HepG2 (cell line): Measurements from ENCODE around the gene EPM2AIP1. TPM values are rescaled to one million over a fixed set of nuclear protein-coding genes. Genes with fewer than 3 reads are reported as not detected.

Source experiments
- ATAC-seq: fragments of 200-7000 bp; cut with Tn5 transposase; 3 replicates; pipeline ENCODE4 v1.9.1; 2020; ENCODE audit warnings: mild to moderate bottlenecking, moderate library complexity
- BruUV-seq: library from RNA; stranded (reverse); fragments of 400-500 nt; replicated peaks from 2 replicates; lab custom pipeline; 2021; lab: Mats Ljungman, UMichigan
- CTCF ChIA-PET: fragments of 300-600 bp; formaldehyde crosslinking; extraction: SDS; loops from one replicate; lab custom pipeline; 2021; ENCODE audit warnings: low total read pairs, inconsistent platforms, low intra/inter-chr PET ratio; lab: Yijun Ruan, JAX
- POLR2A ChIA-PET: fragments of 350-600 bp; sonication (Branson Sonifier 250); formaldehyde crosslinking; loops from one replicate; lab custom pipeline; 2020; ENCODE audit warnings: antibody characterized with exemption, inconsistent platforms; lab: Yijun Ruan, JAX
- DNase-seq: peaks from one replicate; pipeline ENCODE4 v3.0.0-alpha.2; 2015; ENCODE audit warnings: low spot score
- FAIRE-seq: peaks from 3 replicates; lab custom pipeline; 2011; peaks lifted over from hg19 to GRCh38; lab: Jason Lieb, UNC
- H2AFZ ChIP-seq: one replicate; pipeline ENCODE4 v1.6.1; 2011; ENCODE audit warnings: low read length, inconsistent platforms
- H3K27ac ChIP-seq: fragments of 300-600 bp; 3 replicates; pipeline ENCODE4 v1.8.0; 2011; ENCODE audit warnings: mixed run types, mild to moderate bottlenecking, mixed read lengths, low read length, inconsistent platforms; ENCODE audit not compliant: insufficient read depth; ENCODE audit errors: extremely low read length
- H3K27me3 ChIP-seq, 2 experiments: fragments of 200-600 bp in 1 of 2; 2 replicates in 1 of 2; 3 replicates in 1 of 2; pipeline versions ENCODE4 v1.6.0 to v1.8.0; 2011; ENCODE audit warnings: low read length in 2 of 2, mild to moderate bottlenecking in 2 of 2, moderate library complexity in 2 of 2, inconsistent platforms in 1 of 2; ENCODE audit not compliant: insufficient read depth in 2 of 2, control insufficient read depth in 1 of 2
- H3K36me3 ChIP-seq, 2 experiments: fragments of 200-600 bp in 1 of 2; replicated peaks in 1 of 2; 2 replicates in 1 of 2; 3 replicates in 1 of 2; pipeline versions ENCODE4 v1.5.1 to v1.8.0; 2011; ENCODE audit warnings: low read length in 2 of 2, inconsistent platforms in 1 of 2; ENCODE audit not compliant: insufficient read depth in 2 of 2, control insufficient read depth in 1 of 2
- H3K4me1 ChIP-seq: 2 replicates; pipeline ENCODE4 v1.5.1; 2012; ENCODE audit warnings: low read length, inconsistent platforms; ENCODE audit not compliant: insufficient read depth
- H3K4me2 ChIP-seq: 2 replicates; pipeline ENCODE4 v1.6.0; 2011; ENCODE audit warnings: low read depth, low read length, inconsistent platforms
- H3K4me3 ChIP-seq, 3 experiments: fragments of 200-600 bp in 1 of 3; sonication (generic), shearing (Covaris generic) in 1 of 3; replicated peaks in 1 of 3; 2 replicates each; pipeline ENCODE4 v1.5.1; 2011 to 2016; ENCODE audit warnings: low read length in 3 of 3, inconsistent platforms in 2 of 3, low read depth in 2 of 3, mild to moderate bottlenecking in 2 of 3, control low read depth in 1 of 3, mixed read lengths in 1 of 3; ENCODE audit not compliant: insufficient read depth in 1 of 3
- H3K79me2 ChIP-seq: one replicate; pipeline ENCODE4 v1.6.1; 2011; ENCODE audit warnings: low read length, inconsistent platforms; ENCODE audit not compliant: insufficient read depth
- H3K9ac ChIP-seq: 2 replicates; pipeline ENCODE4 v1.6.0; 2011; ENCODE audit warnings: mild to moderate bottlenecking, low read depth, low read length, inconsistent platforms; ENCODE audit not compliant: insufficient read depth
- H3K9me3 ChIP-seq: 2 replicates; pipeline ENCODE4 v1.5.1; 2012; ENCODE audit warnings: mild to moderate bottlenecking, low read length
- H4K20me1 ChIP-seq: 2 replicates; pipeline ENCODE4 v1.6.0; 2011; ENCODE audit warnings: inconsistent platforms, mild to moderate bottlenecking, low read length, moderate library complexity; ENCODE audit not compliant: insufficient read depth
- FOXK1 ChIP-seq: sonication (generic); formaldehyde crosslinking; IDR thresholded peaks from 2 replicates; pipeline ENCODE4 v1.4.0; 2020; ENCODE audit warnings: low read depth, missing genetic modification reagents, borderline replicate concordance
- GATAD2A ChIP-seq: IDR thresholded peaks from 2 replicates; pipeline ENCODE4 v1.6.1; 2016
- MTF1 ChIP-seq: sonication (generic); formaldehyde crosslinking; IDR thresholded peaks from 2 replicates; pipeline ENCODE4 v1.5.0; 2020; ENCODE audit warnings: missing genetic modification reagents
- RBFOX2 ChIP-seq: fragments of 200-400 bp; formaldehyde crosslinking; IDR thresholded peaks from 2 replicates; pipeline ENCODE4 v1.6.1; 2017; ENCODE audit warnings: low read depth, mild to moderate bottlenecking, low read length
- TP53 ChIP-seq: sonication (generic); formaldehyde crosslinking; conservative IDR thresholded peaks from 2 replicates; pipeline ENCODE4 v1.4.0; 2020; ENCODE audit warnings: missing genetic modification reagents
- ZBTB14 ChIP-seq: sonication (generic); formaldehyde crosslinking; IDR thresholded peaks from 2 replicates; pipeline ENCODE4 v1.4.0; 2020; ENCODE audit warnings: missing genetic modification reagents
- ZKSCAN8 ChIP-seq: IDR thresholded peaks from 2 replicates; pipeline ENCODE4 v1.6.1; 2016; ENCODE audit warnings: borderline replicate concordance, missing genetic modification reagents, missing compliant biosample characterization
- ZNF264 ChIP-seq: sonication (generic); formaldehyde crosslinking; IDR thresholded peaks from 2 replicates; pipeline ENCODE4 v1.4.0; 2020; ENCODE audit warnings: missing genetic modification reagents
- ZNF546 ChIP-seq: sonication (generic); formaldehyde crosslinking; conservative IDR thresholded peaks from 2 replicates; pipeline ENCODE4 v1.8.1; 2023; ENCODE audit warnings: mild to moderate bottlenecking, missing genetic modification reagents
- ZNF710 ChIP-seq: sonication (generic); formaldehyde crosslinking; IDR thresholded peaks from 2 replicates; pipeline ENCODE4 v1.5.0; 2020; ENCODE audit warnings: mild to moderate bottlenecking, missing genetic modification reagents, borderline replicate concordance
- ZNF724P ChIP-seq: sonication (generic); formaldehyde crosslinking; IDR thresholded peaks from 2 replicates; pipeline ENCODE4 v1.8.0; 2022; ENCODE audit warnings: missing genetic modification reagents, borderline replicate concordance
- WGBS: methylation state at CpG from one replicate; pipeline ENCODE4 v1.1.6; 2017; ENCODE audit warnings: low lambda C conversion rate; 5-methylcytosine and 5-hydroxymethylcytosine counted together
- in situ Hi-C: cut with HindIII; loops from 2 replicates; pipeline ENCODE4 v1.10.0; 2017; ENCODE audit warnings: low pct_unique_long_range_greater_than_20kb; ENCODE audit not compliant: extremely low pct_ligation_motif_present
- intact Hi-C: fragments of 100-400 bp; cut with micrococcal nuclease; formaldehyde crosslinking; loops from one replicate; pipeline ENCODE4 v1.10.0; 2022; ENCODE audit not compliant: unreplicated experiment
- polyA plus RNA-seq, 8 experiments: library from polyadenylated mRNA; depleted of rRNA in 3 of 8; stranded (reverse) in 7 of 8; unstranded in 1 of 8; fragments of >200 nt; fragmentation: Illumina TruSeq in 4 of 8; extraction: Trizol in 4 of 8; gene quantifications; 2 replicates each; pipeline versions ENCODE4 v1.2.1 to v1.2.3, GENCODE V29; 2011 to 2016; ENCODE audit warnings: low read depth in 4 of 8, missing spikeins in 1 of 8, mixed read lengths in 1 of 8; ENCODE audit not compliant: insufficient read depth in 1 of 8
- total RNA-seq, 5 experiments: library from RNA; depleted of rRNA; stranded (reverse); fragments of >200 nt; fragmentation: Illumina TruSeq; extraction: Trizol; gene quantifications; 2 replicates each; pipeline ENCODE4 v1.2.3, GENCODE V29; 2016; ENCODE audit warnings: low read depth in 1 of 5
- TF ChIP-seq, protein P1 (sequence below): sonication (generic); formaldehyde crosslinking; IDR thresholded peaks from 2 replicates; pipeline ENCODE4 v1.5.1; 2020; ENCODE audit warnings: missing genetic modification reagents, mild to moderate bottlenecking, borderline replicate concordance

EPM2AIP1 gene
- total and polyA plus RNA-seq, 2 of the 13 experiments (the other 11 are each of a cell fraction or from before 2014, with no cell fraction given), result 10.7 to 23.0 TPM

DNA sequence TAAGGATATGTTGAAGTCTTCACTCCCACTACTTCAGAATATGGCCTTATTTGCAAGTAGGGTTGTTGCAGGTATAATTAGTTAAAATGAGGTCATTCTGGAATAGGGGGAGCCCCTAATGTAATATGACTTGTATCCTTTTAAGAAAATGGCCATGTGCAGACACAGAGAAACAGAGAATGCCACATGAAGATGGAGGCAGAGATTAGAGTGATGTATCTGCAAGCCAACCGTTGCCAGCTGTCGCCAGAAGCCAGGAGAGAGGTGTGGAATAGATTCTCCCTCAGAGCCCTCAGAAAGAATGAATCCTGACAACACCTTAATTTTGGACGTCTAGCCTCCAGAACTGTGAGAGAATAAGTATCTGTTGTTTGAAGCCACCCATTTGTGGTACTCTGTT, 36.8 kb downstream of the EPM2AIP1 start:
- TF ChIP-seq TP53, result no peak
- no peak for TF ChIP-seq ZNF264 (CRISPR knock-in tag)
- TF ChIP-seq ZKSCAN8 (CRISPR knock-in tag), result no peak
- TF ChIP-seq ZNF546, result no peak
- TF ChIP-seq MTF1, result no peak
- TF ChIP-seq GATAD2A (CRISPR knock-in tag), result no peak
- peaks cover 10% of the 10 kb centered on the region; the same call in 1 of the 2 replicates for H3K4me1 ChIP-seq
- H3K4me2 ChIP-seq, result no peak overlapping the region
- H3K36me3 ChIP-seq, result no peaks in the 10 kb centered on the region
- BruUV-seq, result no TSS peak
- no peak overlapping the region for H3K4me3 ChIP-seq
- CTCF ChIA-PET, result no interaction called here
- intact Hi-C loops (no loop called here), in situ Hi-C loops (loop anchor here (5.0 to 25.0 kb wide), 2 partner anchors 54 to 219 kb away; no protein-coding TSS in a partner anchor)
- H3K9ac ChIP-seq, result no peak overlapping the region
- H2AFZ ChIP-seq, result no peak overlapping the region
- POLR2A ChIA-PET, result interaction anchor here (1.3 kb wide), 1 partner anchor 36 kb away, joined by 3 read pairs; no protein-coding TSS in a partner anchor
- 4% methylated on average over 2 of the region's 3 CpGs for WGBS
- H3K79me2 ChIP-seq, result no peaks in the 10 kb centered on the region
- no peak for DNase-seq
- H4K20me1 ChIP-seq, result no peaks in the 10 kb centered on the region
- ATAC-seq, result no peak
- no peaks in the 10 kb centered on the region; a peak in 1 of 5 replicates for H3K27me3 ChIP-seq
- no peak for FAIRE-seq
- no peaks in the 10 kb centered on the region for H3K9me3 ChIP-seq
- H3K27ac ChIP-seq, result no peak overlapping the region

DNA sequence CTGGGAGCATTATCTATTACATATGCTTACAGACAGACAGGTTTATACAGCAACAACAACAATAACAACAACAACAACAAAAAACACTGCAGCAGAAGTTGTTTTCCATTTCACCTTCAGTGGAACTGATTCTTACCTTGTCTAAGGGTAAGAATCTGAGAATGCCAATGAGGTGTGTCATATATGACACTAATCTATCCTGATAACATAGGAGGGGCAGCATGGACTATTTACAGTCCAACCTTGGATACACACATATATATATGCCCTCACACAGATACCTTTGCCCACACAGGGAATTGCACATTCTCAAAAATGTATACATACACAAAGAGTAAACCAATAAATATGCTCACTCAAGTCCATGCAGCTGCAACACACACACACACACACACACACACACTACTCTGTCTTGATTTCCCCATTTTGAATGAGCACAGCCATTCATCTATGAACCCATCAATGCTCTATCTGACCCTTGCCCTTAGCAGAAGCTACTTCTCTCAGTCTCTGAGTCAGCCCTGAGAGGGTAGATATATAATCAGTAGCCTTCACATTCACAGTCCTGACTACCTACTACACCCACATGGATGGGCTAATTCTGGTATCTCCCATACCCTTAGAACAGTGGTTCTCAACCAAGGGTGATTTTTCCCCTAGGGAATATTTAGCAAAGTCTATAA, 38.3 kb downstream of the EPM2AIP1 start:
- ATAC-seq (no peak), FAIRE-seq (no peak), DNase-seq (no peak)
- no peaks in the 10 kb centered on the region for H3K79me2 ChIP-seq
- CTCF ChIA-PET, result no interaction called here
- H3K4me2 ChIP-seq, result no peak overlapping the region
- H3K4me3 ChIP-seq, result no peak overlapping the region
- H3K36me3 ChIP-seq, result no peaks in the 10 kb centered on the region
- no peak overlapping the region for H3K9ac ChIP-seq
- H3K4me1 ChIP-seq, result peaks cover 10% of the 10 kb centered on the region; the same call in 1 of the 2 replicates
- POLR2A ChIA-PET, result no interaction called here
- H3K9me3 ChIP-seq, result no peaks in the 10 kb centered on the region
- H2AFZ ChIP-seq, result no peak overlapping the region
- in situ Hi-C loops (loop anchor here (5.0 to 25.0 kb wide), 2 partner anchors 52 to 217 kb away; no protein-coding TSS in a partner anchor), intact Hi-C loops (no loop called here)
- no peaks in the 10 kb centered on the region; a peak in 1 of 5 replicates for H3K27me3 ChIP-seq
- H3K27ac ChIP-seq, result no peak overlapping the region
- H4K20me1 ChIP-seq, result no peaks in the 10 kb centered on the region
- BruUV-seq, result no TSS peak
- TF ChIP-seq, protein P1, sequence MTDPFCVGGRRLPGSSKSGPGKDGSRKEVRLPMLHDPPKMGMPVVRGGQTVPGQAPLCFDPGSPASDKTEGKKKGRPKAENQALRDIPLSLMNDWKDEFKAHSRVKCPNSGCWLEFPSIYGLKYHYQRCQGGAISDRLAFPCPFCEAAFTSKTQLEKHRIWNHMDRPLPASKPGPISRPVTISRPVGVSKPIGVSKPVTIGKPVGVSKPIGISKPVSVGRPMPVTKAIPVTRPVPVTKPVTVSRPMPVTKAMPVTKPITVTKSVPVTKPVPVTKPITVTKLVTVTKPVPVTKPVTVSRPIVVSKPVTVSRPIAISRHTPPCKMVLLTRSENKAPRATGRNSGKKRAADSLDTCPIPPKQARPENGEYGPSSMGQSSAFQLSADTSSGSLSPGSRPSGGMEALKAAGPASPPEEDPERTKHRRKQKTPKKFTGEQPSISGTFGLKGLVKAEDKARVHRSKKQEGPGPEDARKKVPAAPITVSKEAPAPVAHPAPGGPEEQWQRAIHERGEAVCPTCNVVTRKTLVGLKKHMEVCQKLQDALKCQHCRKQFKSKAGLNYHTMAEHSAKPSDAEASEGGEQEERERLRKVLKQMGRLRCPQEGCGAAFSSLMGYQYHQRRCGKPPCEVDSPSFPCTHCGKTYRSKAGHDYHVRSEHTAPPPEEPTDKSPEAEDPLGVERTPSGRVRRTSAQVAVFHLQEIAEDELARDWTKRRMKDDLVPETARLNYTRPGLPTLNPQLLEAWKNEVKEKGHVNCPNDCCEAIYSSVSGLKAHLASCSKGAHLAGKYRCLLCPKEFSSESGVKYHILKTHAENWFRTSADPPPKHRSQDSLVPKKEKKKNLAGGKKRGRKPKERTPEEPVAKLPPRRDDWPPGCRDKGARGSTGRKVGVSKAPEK (CRISPR knock-in tag), result no peak
- TF ChIP-seq ZNF710 (CRISPR knock-in tag) (no peak), ZBTB14 (CRISPR knock-in tag) (no peak), ZNF724P (no peak), RBFOX2 (no peak), FOXK1 (CRISPR knock-in tag) (no peak)
